ENCODE measurements around the gene DUSP3. TPM values are rescaled to one million over a fixed set of nuclear protein-coding genes. Genes with fewer than 3 reads are reported as not detected.

DUSP3 gene
- total and polyA plus RNA-seq, 2 of the 13 experiments (the other 11 are each of a cell fraction or from before 2014, with no cell fraction given): 60.0 to 71.5 TPM

GRCh38 chr17:43720311-43721060 lies 58.3 kb downstream of the DUSP3 start:
- Histone ChIP-seq H3K9ac (ENCODE audit: insufficient read depth, low read depth, low read length) (peak overlapping the region; percentile 65), H3K9me3 (ENCODE audit: low read length) (no peaks in the 10 kb centered on the region), H4K20me1 (ENCODE audit: insufficient read depth, low read length) (no peaks in the 10 kb centered on the region), H3K4me3 (replicated peaks in 1 of 3; ENCODE audit: insufficient read depth in 1 of 3, low read depth in 2 of 3, low read length in 3 of 3) (peak overlapping the region; percentile 58 to 81 (median 73)), H3K4me2 (ENCODE audit: low read depth, low read length) (peak overlapping the region; percentile 86), H3K36me3 (replicated peaks in 1 of 2; ENCODE audit: control insufficient read depth in 1 of 2, insufficient read depth in 2 of 2, low read length in 2 of 2) (no peaks in the 10 kb centered on the region), H2AFZ (ENCODE audit: low read length) (no peak overlapping the region), H3K4me1 (ENCODE audit: insufficient read depth, low read length) (peaks cover 15% of the 10 kb centered on the region), H3K27ac (ENCODE audit: extremely low read length, insufficient read depth, low read length) (no peak overlapping the region), H3K27me3 (ENCODE audit: control insufficient read depth in 1 of 2, insufficient read depth in 2 of 2, low read length in 2 of 2) (peaks cover 3 to 46% of the 10 kb centered on the region in 2 experiments; a peak in 4 of 5 replicates), H3K79me2 (ENCODE audit: insufficient read depth, low read length) (no peaks in the 10 kb centered on the region)
- no TSS peak for BruUV-seq (replicated peaks)
- ChIA-PET POLR2A (interaction anchor here (0.6 to 0.7 kb wide), 3 partner anchors 25 to 159 kb away, joined by 3 to 5 read pairs (median 3); no protein-coding TSS in a partner anchor), CTCF (ENCODE audit: low intra/inter-chr PET ratio, low total read pairs) (interaction anchor here (1.0 kb wide), 1 partner anchor 40 kb away, joined by 3 read pairs; no protein-coding TSS in a partner anchor)
- intact Hi-C loops (cut with micrococcal nuclease; ENCODE audit: unreplicated experiment): loop anchor here (2.0 kb wide), 1 partner anchor 40 kb away; no protein-coding TSS in a partner anchor
- FAIRE-seq (no peak), ATAC-seq (peak; percentile 79), DNase-seq (ENCODE audit: low spot score) (peak; percentile 41)
- 2% methylated on average over 43 of the region's 64 CpGs for WGBS (ENCODE audit: low lambda C conversion rate)
- in situ Hi-C loops (cut with HindIII; ENCODE audit: extremely low pct_ligation_motif_present, low pct_unique_long_range_greater_than_20kb): no loop called here
- TF ChIP-seq ZNF7 (CRISPR knock-in tag; IDR thresholded peaks at IDR 0.05) (no peak), ZBTB21 (CRISPR knock-in tag; IDR thresholded peaks at IDR 0.05) (no peak), TEAD2 (CRISPR knock-in tag; IDR thresholded peaks at IDR 0.05) (no peak; the same call in 1 of the 2 replicates), ZKSCAN8 (CRISPR knock-in tag; IDR thresholded peaks at IDR 0.05; ENCODE audit: borderline replicate concordance) (no peak), TSC22D2 (CRISPR knock-in tag; IDR thresholded peaks at IDR 0.05; ENCODE audit: borderline replicate concordance) (peak; percentile 31; the same call in 1 of the 2 replicates), ZNF335 (CRISPR knock-in tag; IDR thresholded peaks at IDR 0.05) (no peak; the same call in 1 of the 2 replicates), NCOA2 (CRISPR knock-in tag; IDR thresholded peaks at IDR 0.05) (no peak; the same call in 1 of the 2 replicates), GTF3A (CRISPR knock-in tag; conservative IDR thresholded peaks at IDR 0.05) (no peak; the same call in 1 of the 2 replicates), PHB2 (IDR thresholded peaks at IDR 0.05; ENCODE audit: partially characterized antibody) (no peak), ZNF710 (CRISPR knock-in tag; IDR thresholded peaks at IDR 0.05; ENCODE audit: borderline replicate concordance) (peak; percentile 47; the same call in 1 of the 2 replicates), SMARCC2 (IDR thresholded peaks at IDR 0.05) (no peak), NCOR1 (IDR thresholded peaks at IDR 0.05; ENCODE audit: borderline replicate concordance, low read length) (no peak), ZBTB25 (CRISPR knock-in tag; IDR thresholded peaks at IDR 0.05) (no peak; the same call in none of the 2 replicates), NRL (CRISPR knock-in tag; IDR thresholded peaks at IDR 0.05; ENCODE audit: borderline replicate concordance) (0 out of 2 replicates have a peak, but pooled peaks have one; percentile 30), POGK (CRISPR knock-in tag; conservative IDR thresholded peaks at IDR 0.05) (0 out of 2 replicates have a peak, but pooled peaks have one; percentile 52), ZKSCAN1 (IDR thresholded peaks at IDR 0.05; ENCODE audit: low read length) (no peak), CERS6 (CRISPR knock-in tag; IDR thresholded peaks at IDR 0.05) (no peak), ZNF816 (CRISPR knock-in tag; IDR thresholded peaks at IDR 0.05; ENCODE audit: borderline replicate concordance) (no peak)
